GM10266 (cell line): ENCODE results near the gene MOB3B.

Source experiments
- DNase-seq: peaks from one replicate; pipeline ENCODE4 v3.0.0; 2012; ENCODE audit errors: extremely low spot score
- CTCF ChIP-seq: IDR thresholded peaks from 2 replicates; pipeline ENCODE4 v1.5.1; 2012; ENCODE audit warnings: mild to moderate bottlenecking, low read depth; ENCODE audit not compliant: control insufficient read depth, insufficient read depth; ENCODE audit errors: missing control alignments

The MOB3B gene

GRCh38 chr9:27353166-27353473 lies 176.5 kb downstream of the MOB3B start:
- TF ChIP-seq CTCF = no peak
- DNase-seq = no peak

- no peak for DNase-seq
- no peak for TF ChIP-seq CTCF
These were observed 177.0 kb downstream of the MOB3B start for GRCh38 chr9:27352457-27353165.

- TF ChIP-seq CTCF = no peak
- no peak for DNase-seq
These were observed 178.2 kb downstream of the MOB3B start for GRCh38 chr9:27351438-27351837.

- DNase-seq = no peak
- TF ChIP-seq CTCF = no peak
These were observed 179.1 kb downstream of the MOB3B start for GRCh38 chr9:27350382-27350976.

GRCh38 chr9:27349698-27350080 lies 179.9 kb downstream of the MOB3B start:
- no peak for TF ChIP-seq CTCF
- no peak for DNase-seq

GRCh38 chr9:27348785-27349697 lies 180.6 kb downstream of the MOB3B start:
- TF ChIP-seq CTCF = no peak
- DNase-seq = no peak

- TF ChIP-seq CTCF = no peak
- no peak for DNase-seq
These were observed 181.7 kb downstream of the MOB3B start for GRCh38 chr9:27347889-27348288.
